B cell (primary cell): Measurements from ENCODE around the gene ANTXR1. TPM values are rescaled to one million over a fixed set of nuclear protein-coding genes. Genes with fewer than 3 reads are reported as not detected.

Source experiments
- ATAC-seq: fragments of 200-7000 bp; cut with Tn5 transposase; one replicate; pipeline ENCODE4 v1.10.0; 2021; ENCODE audit warnings: low read depth, mild to moderate bottlenecking, moderate number of reproducible peaks, moderate library complexity
- CTCF ChIA-PET: fragments of 350-600 bp; sonication (Branson Sonifier 250); formaldehyde crosslinking; loops from one replicate; lab custom pipeline; 2021; ENCODE audit warnings: antibody characterized with exemption, inconsistent platforms; lab: Charles Lee
- POLR2A ChIA-PET: fragments of 350-600 bp; sonication (Branson Sonifier 250); formaldehyde crosslinking; loops from one replicate; lab custom pipeline; 2021; ENCODE audit warnings: antibody characterized with exemption; lab: Charles Lee
- DNase-seq: peaks from one replicate; pipeline ENCODE4 v3.0.0; 2013
- H2AFZ ChIP-seq: 2 replicates; pipeline ENCODE4 v1.6.1; 2012; ENCODE audit warnings: mild to moderate bottlenecking, low read depth, low read length; ENCODE audit not compliant: insufficient read depth, poor library complexity, severe bottlenecking
- H3K27ac ChIP-seq, 2 donors: 1 replicate in 1 of 2; 2 replicates in 1 of 2; pipeline ENCODE4 v1.5.1; 2012 to 2013; ENCODE audit warnings: low read length in 2 of 2, mild to moderate bottlenecking in 2 of 2, moderate library complexity in 1 of 2
- H3K27me3 ChIP-seq, 4 experiments: fragments of 200-600 bp in 1 of 4; sonication (generic) in 1 of 4; replicated peaks in 1 of 4; 1 replicate in 2 of 4; 2 replicates in 2 of 4; pipeline versions ENCODE4 v1.6.1 to v1.7.0; 2013 to 2016; ENCODE audit warnings: low read length in 3 of 4, mild to moderate bottlenecking in 2 of 4, mixed read lengths in 1 of 4, moderate library complexity in 1 of 4; ENCODE audit not compliant: insufficient read depth in 4 of 4, control insufficient read depth in 3 of 4; ENCODE audit errors: control extremely low read depth in 1 of 4
- H3K36me3 ChIP-seq, 2 experiments: replicated peaks in 1 of 2; 1 replicate in 1 of 2; 2 replicates in 1 of 2; pipeline versions ENCODE4 v1.6.1 to v1.7.1; 2013; ENCODE audit warnings: low read length in 1 of 2; ENCODE audit not compliant: insufficient read depth in 2 of 2, control insufficient read depth in 1 of 2; ENCODE audit errors: control extremely low read depth in 1 of 2, extremely low read depth in 1 of 2
- H3K4me1 ChIP-seq, 2 donors: fragments of 200-600 bp in 1 of 2; sonication (generic) in 1 of 2; 1 replicate in 1 of 2; 2 replicates in 1 of 2; pipeline versions ENCODE4 v1.5.1 to v1.6.1; 2013 to 2017; ENCODE audit warnings: low read length in 2 of 2; ENCODE audit not compliant: control insufficient read depth in 2 of 2, insufficient read depth in 2 of 2
- H3K4me2 ChIP-seq: replicated peaks from 2 replicates; pipeline ENCODE3; 2012; ENCODE audit warnings: mild to moderate bottlenecking, low read depth, low read length; ENCODE audit not compliant: poor library complexity, severe bottlenecking
- H3K4me3 ChIP-seq, 5 experiments: fragments of 200-600 bp in 1 of 5; sonication (generic) in 1 of 5; 1 replicate in 3 of 5; 2 replicates in 2 of 5; pipeline versions ENCODE4 v1.5.1 to v1.7.0; 2011 to 2016; ENCODE audit warnings: low read length in 4 of 5, mild to moderate bottlenecking in 4 of 5, low read depth in 2 of 5, control low read depth in 1 of 5, moderate library complexity in 1 of 5; ENCODE audit not compliant: insufficient read depth in 1 of 5; ENCODE audit errors: control extremely low read depth in 1 of 5, extremely low read depth in 1 of 5
- H3K79me2 ChIP-seq: fragments of 200-600 bp; sonication (generic); one replicate; pipeline ENCODE4 v1.6.0; 2016; ENCODE audit warnings: low read length; ENCODE audit not compliant: control insufficient read depth, insufficient read depth
- H3K9ac ChIP-seq: fragments of 200-600 bp; sonication (generic); 2 replicates; pipeline ENCODE4 v1.6.1; 2017; ENCODE audit warnings: mild to moderate bottlenecking, low read length, moderate library complexity
- H3K9me3 ChIP-seq, 3 donors: one replicate each; pipeline versions ENCODE4 v1.6.1 to v1.7.1; 2013; ENCODE audit warnings: low read length in 2 of 3; ENCODE audit not compliant: control insufficient read depth in 2 of 3, insufficient read depth in 1 of 3; ENCODE audit errors: control extremely low read depth in 1 of 3
- H4K20me1 ChIP-seq: 2 replicates; pipeline ENCODE4 v1.6.0; 2012; ENCODE audit warnings: mild to moderate bottlenecking, low read length; ENCODE audit not compliant: insufficient read depth, control insufficient read depth, poor library complexity, severe bottlenecking
- H3K27ac Mint-ChIP-seq: one replicate; pipeline ENCODE4 v1.8.0; 2021; ENCODE audit warnings: mixed read lengths
- H3K27me3 Mint-ChIP-seq: one replicate; pipeline ENCODE4 v1.8.0; 2021; ENCODE audit warnings: mixed read lengths
- H3K4me1 Mint-ChIP-seq: one replicate; pipeline ENCODE4 v1.8.0; 2021; ENCODE audit warnings: mixed read lengths
- H3K4me3 Mint-ChIP-seq: one replicate; pipeline ENCODE4 v1.8.0; 2021; ENCODE audit warnings: mixed read lengths
- H3K9me3 Mint-ChIP-seq: one replicate; pipeline ENCODE4 v1.8.0; 2022; ENCODE audit warnings: mixed read lengths; ENCODE audit not compliant: insufficient read depth
- EZH2 ChIP-seq: IDR thresholded peaks from 2 replicates; pipeline ENCODE4 v1.6.1; 2012; ENCODE audit warnings: borderline replicate concordance, low read depth, mild to moderate bottlenecking, moderate library complexity, low read length; ENCODE audit not compliant: insufficient read depth, poor library complexity, severe bottlenecking
- whole genome bisulfite sequencing: methylation state at CpG from one replicate; pipeline ENCODE4 v1.1.5; 2013; ENCODE audit warnings: missing lambda C conversion rate; ENCODE audit not compliant: insufficient coverage; 5-methylcytosine and 5-hydroxymethylcytosine counted together
- intact Hi-C: fragments of 100-400 bp; cut with micrococcal nuclease; formaldehyde crosslinking; loops from one replicate; pipeline ENCODE4 v1.10.0; 2022
- polyA plus RNA-seq: library from polyadenylated mRNA; depleted of rRNA; stranded (reverse); fragments of >200 nt; gene quantifications from 2 replicates; pipeline ENCODE4 v1.2.3, GENCODE V29; 2012
- total RNA-seq, 2 donors: library from RNA; stranded (reverse); fragments of 120-200 nt in 1 of 2; gene quantifications; 1 replicate in 1 of 2; 2 replicates in 1 of 2; pipeline versions ENCODE4 v1.2.3 to v1.2.4, GENCODE V29; 2013 to 2022
- TF ChIP-seq, protein P1 (sequence below): fragments of 200-600 bp; IDR thresholded peaks from one replicate; pipeline ENCODE4 v1.8.0; 2022; ENCODE audit warnings: antibody characterized with exemption, mild to moderate bottlenecking

ANTXR1 gene
- total and polyA plus RNA-seq, 2 donors (not counting 1 experiment from before 2014, with no cell fraction given) = not detected

DNA sequence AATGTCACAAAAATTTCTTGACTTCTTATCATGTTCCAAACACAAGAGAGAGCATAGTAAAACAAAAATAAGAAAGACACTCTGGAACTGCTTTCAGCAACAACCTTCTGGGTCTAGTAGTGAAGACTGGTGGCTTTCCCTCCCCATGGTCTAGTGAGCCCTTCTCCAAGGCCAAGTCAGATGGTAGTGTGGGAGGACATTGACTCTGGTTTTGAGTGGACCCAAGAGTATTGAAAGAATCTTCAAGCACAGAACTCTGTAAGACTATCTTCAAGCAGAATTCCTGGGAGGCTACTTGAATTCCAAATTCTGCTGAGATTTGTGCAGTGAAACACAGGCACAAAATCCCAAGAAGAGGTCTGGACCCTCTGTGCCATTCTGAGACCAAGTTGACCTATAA is 21.1 kb downstream of the ANTXR1 start:
- Histone ChIP-seq H3K79me2 (no peaks in the 10 kb centered on the region), H3K4me1 (no peaks in the 10 kb centered on the region), H3K27ac (no peak overlapping the region), H4K20me1 (no peaks in the 10 kb centered on the region), H3K9me3 (no peaks in the 10 kb centered on the region), H3K4me3 (no peak overlapping the region), H3K27me3 (no peaks in the 10 kb centered on the region), H2AFZ (no peak overlapping the region), H3K9ac (no peak overlapping the region), H3K36me3 (no peaks in the 10 kb centered on the region), H3K4me2 (no peak overlapping the region)
- Mint-ChIP-seq H3K4me1 (no peaks in the 10 kb centered on the region), H3K27me3 (peaks cover 36% of the 10 kb centered on the region), H3K4me3 (no peak overlapping the region), H3K27ac (no peak overlapping the region), H3K9me3 (no peaks in the 10 kb centered on the region)
- ATAC-seq = no peak
- POLR2A ChIA-PET = no interaction called here
- intact Hi-C loops = no loop called here
- TF ChIP-seq, protein P1, sequence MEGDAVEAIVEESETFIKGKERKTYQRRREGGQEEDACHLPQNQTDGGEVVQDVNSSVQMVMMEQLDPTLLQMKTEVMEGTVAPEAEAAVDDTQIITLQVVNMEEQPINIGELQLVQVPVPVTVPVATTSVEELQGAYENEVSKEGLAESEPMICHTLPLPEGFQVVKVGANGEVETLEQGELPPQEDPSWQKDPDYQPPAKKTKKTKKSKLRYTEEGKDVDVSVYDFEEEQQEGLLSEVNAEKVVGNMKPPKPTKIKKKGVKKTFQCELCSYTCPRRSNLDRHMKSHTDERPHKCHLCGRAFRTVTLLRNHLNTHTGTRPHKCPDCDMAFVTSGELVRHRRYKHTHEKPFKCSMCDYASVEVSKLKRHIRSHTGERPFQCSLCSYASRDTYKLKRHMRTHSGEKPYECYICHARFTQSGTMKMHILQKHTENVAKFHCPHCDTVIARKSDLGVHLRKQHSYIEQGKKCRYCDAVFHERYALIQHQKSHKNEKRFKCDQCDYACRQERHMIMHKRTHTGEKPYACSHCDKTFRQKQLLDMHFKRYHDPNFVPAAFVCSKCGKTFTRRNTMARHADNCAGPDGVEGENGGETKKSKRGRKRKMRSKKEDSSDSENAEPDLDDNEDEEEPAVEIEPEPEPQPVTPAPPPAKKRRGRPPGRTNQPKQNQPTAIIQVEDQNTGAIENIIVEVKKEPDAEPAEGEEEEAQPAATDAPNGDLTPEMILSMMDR = no peak
- TF ChIP-seq EZH2 = no peak
- CTCF ChIA-PET = interaction anchor here (1.1 kb wide), 2 partner anchors 10 to 20 kb away, joined by 3 read pairs; no protein-coding TSS in a partner anchor
- no peak for DNase-seq

DNA sequence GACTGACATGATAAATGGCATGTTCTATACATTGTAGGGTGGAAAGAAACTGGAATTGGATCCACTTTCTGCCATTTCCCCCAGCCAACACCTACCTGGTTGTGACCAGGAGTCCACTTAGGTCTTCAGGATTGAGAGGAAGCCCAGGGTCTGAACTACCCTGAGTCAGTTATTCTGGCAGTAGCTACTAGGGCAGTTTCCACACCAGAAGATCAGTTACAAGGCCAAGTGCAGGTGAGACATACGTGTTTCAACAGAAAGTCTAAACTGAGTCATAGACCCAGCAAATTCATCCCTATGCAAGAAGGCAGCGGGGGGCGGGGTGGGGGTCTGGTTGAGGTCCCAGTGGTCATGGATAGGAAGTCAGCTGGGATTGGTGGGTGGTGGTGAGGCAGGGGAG is 21.9 kb downstream of the ANTXR1 start:
- Mint-ChIP-seq H3K27me3 (peaks cover 39% of the 10 kb centered on the region), H3K4me3 (no peak overlapping the region), H3K9me3 (no peaks in the 10 kb centered on the region), H3K27ac (no peak overlapping the region), H3K4me1 (no peaks in the 10 kb centered on the region)
- Histone ChIP-seq H3K4me1 (no peaks in the 10 kb centered on the region), H3K9me3 (no peaks in the 10 kb centered on the region), H4K20me1 (no peaks in the 10 kb centered on the region), H3K27me3 (no peaks in the 10 kb centered on the region), H2AFZ (no peak overlapping the region), H3K4me3 (no peak overlapping the region), H3K4me2 (no peak overlapping the region), H3K79me2 (no peaks in the 10 kb centered on the region), H3K36me3 (no peaks in the 10 kb centered on the region), H3K27ac (no peak overlapping the region), H3K9ac (no peak overlapping the region)
- ATAC-seq (no peak), DNase-seq (no peak)
- CTCF ChIA-PET = no interaction called here
- 92% methylated on average over 2 of the region's 3 CpGs for WGBS
- TF ChIP-seq EZH2 = no peak
- TF ChIP-seq, protein P1 = no peak
- POLR2A ChIA-PET = no interaction called here
- intact Hi-C loops = no loop called here
